Right lobe of liver (tissue), 6 donors: Measurements from ENCODE around the gene PTPRU. TPM values are rescaled to one million over a fixed set of nuclear protein-coding genes. Genes with fewer than 3 reads are reported as not detected.

ENCODE experiments used
- ATAC-seq, 4 donors: fragments of 200-7000 bp; cut with Tn5 transposase; one replicate each; pipeline ENCODE4 v1.9.1; 2020; ENCODE audit warnings: mild to moderate bottlenecking in 4 of 4, moderate library complexity in 4 of 4
- DNase-seq, 3 donors: peaks; one replicate each; pipeline ENCODE4 v3.0.0-alpha.2; 2020
- H3K27ac ChIP-seq, 3 donors: fragments of 200-600 bp; one replicate each; pipeline ENCODE4 v1.8.0; 2022
- H3K27me3 ChIP-seq, 2 donors: fragments of 200-600 bp; one replicate each; pipeline ENCODE4 v1.8.0; 2022
- H3K36me3 ChIP-seq, 4 donors: fragments of 200-600 bp; sonication (generic) in 1 of 4; one replicate each; pipeline versions ENCODE4 v1.5.1 to v1.8.0; 2017 to 2022; ENCODE audit warnings: control low read depth in 1 of 4
- H3K4me1 ChIP-seq, 4 donors: fragments of 200-600 bp; sonication (generic) in 1 of 4; one replicate each; pipeline versions ENCODE4 v1.5.1 to v1.8.0; 2017 to 2022; ENCODE audit warnings: control low read depth in 1 of 4
- H3K4me3 ChIP-seq, 3 donors: fragments of 200-600 bp; one replicate each; pipeline ENCODE4 v1.8.0; 2022
- H3K9me3 ChIP-seq, 4 donors: fragments of 200-600 bp; sonication (generic) in 1 of 4; one replicate each; pipeline versions ENCODE4 v1.5.1 to v1.8.0; 2017 to 2022; ENCODE audit warnings: control low read depth in 1 of 4
- CTCF ChIP-seq, 4 donors: fragments of 200-600 bp in 3 of 4; fragments of 450-650 bp in 1 of 4; IDR thresholded peaks; one replicate each; pipeline versions ENCODE4 v1.5.1 to v1.8.0; 2016 to 2022; ENCODE audit warnings: antibody characterized with exemption in 4 of 4, mild to moderate bottlenecking in 2 of 4
- POLR2A ChIP-seq: fragments of 450-650 bp; IDR thresholded peaks from one replicate; pipeline ENCODE4 v1.6.1; 2017; ENCODE audit warnings: antibody characterized with exemption, mild to moderate bottlenecking
- WGBS: methylation state at CpG from one replicate; pipeline ENCODE4 v1.1.6; 2018; ENCODE audit warnings: low coverage, low lambda C conversion rate; ENCODE audit not compliant: insufficient coverage; ENCODE audit errors: missing lambda C conversion rate; 5-methylcytosine and 5-hydroxymethylcytosine counted together
- intact Hi-C, 2 donors: fragments of 100-400 bp; cut with DNase I; formaldehyde crosslinking; loops; one replicate each; pipeline versions ENCODE4 v1.11.2 to v1.14.1; 2022
- total RNA-seq, 6 experiments: library from RNA; depleted of rRNA in 2 of 6; stranded (reverse); fragments of >200 nt in 2 of 6; fragmentation: NEBNext Ultra II Directional in 3 of 6; extraction: Animal tissue kit (Norgen Biotek cat#: 25700) in 3 of 6; gene quantifications; one replicate each; pipeline versions ENCODE4 v1.1.0 to v1.2.4, GENCODE V29; 2016 to 2023
- donor health status: DM: no; HTN: yes; CAD: no.
- donor health status: DM: no; HTN: no; CAD: no.
- donor health status: DM: no; HTN: no; CAD: no.
- donor health status: DM: no; HTN: yes; CAD: no.
- donor health status: DM: no; HTN: yes; CAD: no.

The PTPRU gene
- total RNA-seq, 6 experiments from 2014 or later: 4.8 to 22.3 (median 14.5) TPM

- intact Hi-C loops: loop anchor here in 1 of 2 donors (10.0 kb wide), 1 partner anchor 1144 kb away; no protein-coding TSS in a partner anchor
- WGBS: 100% methylated on average over 1 of the region's 2 CpGs
Observed at GRCh38 chr1:29240986-29241385, 4.7 kb downstream of the PTPRU start.

GRCh38 chr1:29243023-29243870 is 6.9 kb downstream of the PTPRU start:
- H3K36me3 ChIP-seq: no peaks in the 10 kb centered on the region
- no peak for TF ChIP-seq CTCF (IDR thresholded peaks at IDR 0.05)
- TF ChIP-seq POLR2A: no peak
- no peak for DNase-seq
- no peak overlapping the region for H3K4me3 ChIP-seq
- no peak for ATAC-seq
- intact Hi-C loops: loop anchor here in 1 of 2 donors (10.0 kb wide), 1 partner anchor 1142 kb away; no protein-coding TSS in a partner anchor
- no peak overlapping the region for H3K27ac ChIP-seq
- no peaks in the 10 kb centered on the region for H3K9me3 ChIP-seq
- H3K27me3 ChIP-seq: no peaks in the 10 kb centered on the region
- WGBS: 81% methylated on average over 10 of the region's 16 CpGs
- H3K4me1 ChIP-seq: peaks cover 0 to 10% (median 0%) of the 10 kb centered on the region in 4 donors

More at GRCh38 chr1:29240986-29241385, 4.7 kb downstream of the PTPRU start:
- Histone ChIP-seq H3K36me3 (no peaks in the 10 kb centered on the region), H3K27ac (no peak overlapping the region), H3K4me3 (no peak overlapping the region), H3K27me3 (no peaks in the 10 kb centered on the region), H3K9me3 (no peaks in the 10 kb centered on the region), H3K4me1 (peaks cover 0 to 22% (median 0%) of the 10 kb centered on the region in 4 donors)
- no peak for DNase-seq
- TF ChIP-seq POLR2A (no peak), CTCF (IDR thresholded peaks at IDR 0.05) (no peak)
- ATAC-seq: no peak

- Histone ChIP-seq H3K27me3 (no peaks in the 10 kb centered on the region), H3K36me3 (no peaks in the 10 kb centered on the region), H3K4me1 (peaks cover 0 to 9% (median 0%) of the 10 kb centered on the region in 4 donors), H3K4me3 (no peak overlapping the region), H3K27ac (no peak overlapping the region), H3K9me3 (no peaks in the 10 kb centered on the region)
- DNase-seq (no peak), ATAC-seq (no peak)
- TF ChIP-seq POLR2A: no peak
- no peak for TF ChIP-seq CTCF (IDR thresholded peaks at IDR 0.05)
- intact Hi-C loops: loop anchor here in 1 of 2 donors (10.0 kb wide), 1 partner anchor 1141 kb away; no protein-coding TSS in a partner anchor
- WGBS: 71% methylated on average over 3 of the region's 3 CpGs
Observed at GRCh38 chr1:29243871-29244200, 7.5 kb downstream of the PTPRU start.

- WGBS: 90% methylated on average over 2 of the region's 6 CpGs
- no peak for TF ChIP-seq POLR2A
- no peak for TF ChIP-seq CTCF (IDR thresholded peaks at IDR 0.05)
- Histone ChIP-seq H3K9me3 (no peaks in the 10 kb centered on the region), H3K4me3 (no peak overlapping the region), H3K27me3 (no peaks in the 10 kb centered on the region), H3K4me1 (peaks cover 0 to 7% (median 0%) of the 10 kb centered on the region in 4 donors), H3K36me3 (no peaks in the 10 kb centered on the region), H3K27ac (no peak overlapping the region)
- ATAC-seq (no peak), DNase-seq (no peak)
- intact Hi-C loops: loop anchor here in 1 of 2 donors (10.0 kb wide), 1 partner anchor 1140 kb away; no protein-coding TSS in a partner anchor
Observed at GRCh38 chr1:29245261-29245660, 8.9 kb downstream of the PTPRU start.
